HepG2 (cell line): ENCODE results near the gene TBC1D5. TPM values are rescaled to one million over a fixed set of nuclear protein-coding genes. Genes with fewer than 3 reads are reported as not detected.
A peak's percentile ranks its signal among the peaks of the same experiment; 100 is the strongest.

Source experiments
- FOSL2 ChIP-seq: sonication (generic); formaldehyde crosslinking; IDR thresholded peaks from 2 replicates; pipeline ENCODE4 v1.4.0; 2020; ENCODE audit warnings: missing genetic modification reagents
- FOXP4 ChIP-seq: sonication (generic); formaldehyde crosslinking; IDR thresholded peaks from 2 replicates; pipeline ENCODE4 v1.4.0; 2020; ENCODE audit warnings: missing genetic modification reagents
- GTF2F1 ChIP-seq: fragments of 150-350 bp; IDR thresholded peaks from 2 replicates; pipeline ENCODE4 v1.6.1; 2014; ENCODE audit warnings: low read length
- KLF13 ChIP-seq: sonication (generic); formaldehyde crosslinking; IDR thresholded peaks from 2 replicates; pipeline ENCODE4 v1.4.0; 2020; ENCODE audit warnings: mild to moderate bottlenecking, missing genetic modification reagents
- NFKBIZ ChIP-seq: IDR thresholded peaks from 2 replicates; pipeline ENCODE4 v1.6.1; 2018; ENCODE audit warnings: missing genetic modification reagents, missing compliant biosample characterization
- POLR2A ChIP-seq, 2 experiments: IDR thresholded peaks; 2 replicates each; pipeline ENCODE4 v1.6.1; 2011; ENCODE audit warnings: low read depth in 2 of 2, low read length in 2 of 2, mild to moderate bottlenecking in 1 of 2, moderate library complexity in 1 of 2; ENCODE audit not compliant: insufficient read depth in 1 of 2
- TAF1 ChIP-seq: sonication (generic); formaldehyde crosslinking; IDR thresholded peaks from 2 replicates; pipeline ENCODE4 v1.4.0; 2020; ENCODE audit warnings: missing genetic modification reagents
- TEAD3 ChIP-seq: optimal IDR thresholded peaks from 2 replicates; pipeline ENCODE3; 2016; ENCODE audit warnings: borderline replicate concordance
- ZNF234 ChIP-seq: sonication (generic); formaldehyde crosslinking; conservative IDR thresholded peaks from 2 replicates; pipeline ENCODE4 v1.5.1; 2020; ENCODE audit warnings: mild to moderate bottlenecking, missing genetic modification reagents
- ZNF292 ChIP-seq: sonication (generic); formaldehyde crosslinking; IDR thresholded peaks from 2 replicates; pipeline ENCODE4 v1.8.1; 2022; ENCODE audit warnings: mild to moderate bottlenecking, low read depth, missing genetic modification reagents, borderline replicate concordance
- ZNF468 ChIP-seq: sonication (generic); formaldehyde crosslinking; IDR thresholded peaks from 2 replicates; pipeline ENCODE4 v1.8.0; 2022; ENCODE audit warnings: mild to moderate bottlenecking, moderate library complexity, missing genetic modification reagents
- ZNF644 ChIP-seq: IDR thresholded peaks from 2 replicates; pipeline ENCODE4 v1.6.1; 2016; ENCODE audit warnings: low read depth
- ZSCAN29 ChIP-seq: sonication (generic); formaldehyde crosslinking; conservative IDR thresholded peaks from 2 replicates; pipeline ENCODE4 v1.4.0; 2020; ENCODE audit warnings: mild to moderate bottlenecking, missing genetic modification reagents
- polyA plus RNA-seq, 8 experiments: library from polyadenylated mRNA; depleted of rRNA in 3 of 8; stranded (reverse) in 7 of 8; unstranded in 1 of 8; fragments of >200 nt; fragmentation: Illumina TruSeq in 4 of 8; extraction: Trizol in 4 of 8; gene quantifications; 2 replicates each; pipeline versions ENCODE4 v1.2.1 to v1.2.3, GENCODE V29; 2011 to 2016; ENCODE audit warnings: low read depth in 4 of 8, missing spikeins in 1 of 8, mixed read lengths in 1 of 8; ENCODE audit not compliant: insufficient read depth in 1 of 8
- total RNA-seq, 5 experiments: library from RNA; depleted of rRNA; stranded (reverse); fragments of >200 nt; fragmentation: Illumina TruSeq; extraction: Trizol; gene quantifications; 2 replicates each; pipeline ENCODE4 v1.2.3, GENCODE V29; 2016; ENCODE audit warnings: low read depth in 1 of 5
- TF ChIP-seq, protein P1 (sequence below): sonication (generic); formaldehyde crosslinking; IDR thresholded peaks from 2 replicates; pipeline ENCODE4 v1.4.0; 2020; ENCODE audit warnings: mild to moderate bottlenecking, missing genetic modification reagents
- TF ChIP-seq, protein P2 (sequence below): sonication (generic); formaldehyde crosslinking; IDR thresholded peaks from 2 replicates; pipeline ENCODE4 v1.8.1; 2023; ENCODE audit warnings: mild to moderate bottlenecking, inconsistent platforms, moderate library complexity, missing genetic modification reagents, borderline replicate concordance
- TF ChIP-seq, protein P3 (sequence below): sonication (generic); formaldehyde crosslinking; IDR thresholded peaks from 2 replicates; pipeline ENCODE4 v1.4.0; 2020; ENCODE audit warnings: missing genetic modification reagents, mild to moderate bottlenecking, borderline replicate concordance
- TF ChIP-seq, protein P4 (sequence below): IDR thresholded peaks from 2 replicates; pipeline ENCODE4 v1.6.1; 2016; ENCODE audit warnings: control low read depth
- TF ChIP-seq, protein P5 (sequence below): sonication (generic); formaldehyde crosslinking; IDR thresholded peaks from 2 replicates; pipeline ENCODE4 v1.5.0; 2020; ENCODE audit warnings: missing genetic modification reagents

TBC1D5 gene
- total and polyA plus RNA-seq, 2 of the 13 experiments (the other 11 are each of a cell fraction or from before 2014, with no cell fraction given): 19.2 to 33.3 TPM

GRCh38 chr3:17740721-17741141, 1.7 kb downstream of the TBC1D5 start (continued):
- TF ChIP-seq ZNF292 (CRISPR knock-in tag) (peak; percentile 78; the same call in 1 of the 2 replicates), ZSCAN29 (CRISPR knock-in tag) (no peak), ZNF234 (CRISPR knock-in tag) (no peak), GTF2F1 (no peak), TEAD3 (CRISPR knock-in tag) (peak; percentile 91), ZNF468 (CRISPR knock-in tag) (no peak), ZNF644 (CRISPR knock-in tag) (peak; percentile 34; the same call in 1 of the 2 replicates), FOXP4 (CRISPR knock-in tag) (no peak), FOSL2 (CRISPR knock-in tag) (peak; percentile 44), NFKBIZ (no peak), KLF13 (CRISPR knock-in tag) (no peak), POLR2A (IDR thresholded peaks at IDR 0.05; ENCODE audit: insufficient read depth in 1 of 2, low read depth in 2 of 2, low read length in 2 of 2) (peak; percentile 47 to 86; a peak in 3 of 4 replicates), TAF1 (peak; percentile 52; the same call in 1 of the 2 replicates)
- TF ChIP-seq, protein P1, sequence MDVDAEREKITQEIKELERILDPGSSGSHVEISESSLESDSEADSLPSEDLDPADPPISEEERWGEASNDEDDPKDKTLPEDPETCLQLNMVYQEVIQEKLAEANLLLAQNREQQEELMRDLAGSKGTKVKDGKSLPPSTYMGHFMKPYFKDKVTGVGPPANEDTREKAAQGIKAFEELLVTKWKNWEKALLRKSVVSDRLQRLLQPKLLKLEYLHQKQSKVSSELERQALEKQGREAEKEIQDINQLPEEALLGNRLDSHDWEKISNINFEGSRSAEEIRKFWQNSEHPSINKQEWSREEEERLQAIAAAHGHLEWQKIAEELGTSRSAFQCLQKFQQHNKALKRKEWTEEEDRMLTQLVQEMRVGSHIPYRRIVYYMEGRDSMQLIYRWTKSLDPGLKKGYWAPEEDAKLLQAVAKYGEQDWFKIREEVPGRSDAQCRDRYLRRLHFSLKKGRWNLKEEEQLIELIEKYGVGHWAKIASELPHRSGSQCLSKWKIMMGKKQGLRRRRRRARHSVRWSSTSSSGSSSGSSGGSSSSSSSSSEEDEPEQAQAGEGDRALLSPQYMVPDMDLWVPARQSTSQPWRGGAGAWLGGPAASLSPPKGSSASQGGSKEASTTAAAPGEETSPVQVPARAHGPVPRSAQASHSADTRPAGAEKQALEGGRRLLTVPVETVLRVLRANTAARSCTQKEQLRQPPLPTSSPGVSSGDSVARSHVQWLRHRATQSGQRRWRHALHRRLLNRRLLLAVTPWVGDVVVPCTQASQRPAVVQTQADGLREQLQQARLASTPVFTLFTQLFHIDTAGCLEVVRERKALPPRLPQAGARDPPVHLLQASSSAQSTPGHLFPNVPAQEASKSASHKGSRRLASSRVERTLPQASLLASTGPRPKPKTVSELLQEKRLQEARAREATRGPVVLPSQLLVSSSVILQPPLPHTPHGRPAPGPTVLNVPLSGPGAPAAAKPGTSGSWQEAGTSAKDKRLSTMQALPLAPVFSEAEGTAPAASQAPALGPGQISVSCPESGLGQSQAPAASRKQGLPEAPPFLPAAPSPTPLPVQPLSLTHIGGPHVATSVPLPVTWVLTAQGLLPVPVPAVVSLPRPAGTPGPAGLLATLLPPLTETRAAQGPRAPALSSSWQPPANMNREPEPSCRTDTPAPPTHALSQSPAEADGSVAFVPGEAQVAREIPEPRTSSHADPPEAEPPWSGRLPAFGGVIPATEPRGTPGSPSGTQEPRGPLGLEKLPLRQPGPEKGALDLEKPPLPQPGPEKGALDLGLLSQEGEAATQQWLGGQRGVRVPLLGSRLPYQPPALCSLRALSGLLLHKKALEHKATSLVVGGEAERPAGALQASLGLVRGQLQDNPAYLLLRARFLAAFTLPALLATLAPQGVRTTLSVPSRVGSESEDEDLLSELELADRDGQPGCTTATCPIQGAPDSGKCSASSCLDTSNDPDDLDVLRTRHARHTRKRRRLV (CRISPR knock-in tag): no peak
- TF ChIP-seq, protein P2, sequence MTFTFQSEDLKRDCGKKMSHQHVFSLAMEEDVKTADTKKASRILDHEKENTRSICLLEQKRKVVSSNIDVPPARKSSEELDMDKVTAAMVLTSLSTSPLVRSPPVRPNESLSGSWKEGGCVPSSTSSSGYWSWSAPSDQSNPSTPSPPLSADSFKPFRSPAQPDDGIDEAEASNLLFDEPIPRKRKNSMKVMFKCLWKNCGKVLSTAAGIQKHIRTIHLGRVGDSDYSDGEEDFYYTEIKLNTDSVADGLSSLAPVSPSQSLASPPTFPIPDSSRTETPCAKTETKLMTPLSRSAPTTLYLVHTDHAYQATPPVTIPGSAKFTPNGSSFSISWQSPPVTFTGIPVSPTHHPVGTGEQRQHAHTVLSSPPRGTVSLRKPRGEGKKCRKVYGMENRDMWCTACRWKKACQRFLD: no peak
- TF ChIP-seq, protein P3, sequence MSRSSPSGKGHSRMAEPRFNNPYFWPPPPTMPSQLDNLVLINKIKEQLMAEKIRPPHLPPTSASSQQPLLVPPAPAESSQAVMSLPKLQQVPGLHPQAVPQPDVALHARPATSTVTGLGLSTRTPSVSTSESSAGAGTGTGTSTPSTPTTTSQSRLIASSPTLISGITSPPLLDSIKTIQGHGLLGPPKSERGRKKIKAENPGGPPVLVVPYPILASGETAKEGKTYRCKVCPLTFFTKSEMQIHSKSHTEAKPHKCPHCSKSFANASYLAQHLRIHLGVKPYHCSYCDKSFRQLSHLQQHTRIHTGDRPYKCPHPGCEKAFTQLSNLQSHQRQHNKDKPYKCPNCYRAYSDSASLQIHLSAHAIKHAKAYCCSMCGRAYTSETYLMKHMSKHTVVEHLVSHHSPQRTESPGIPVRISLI (CRISPR knock-in tag): no peak
- TF ChIP-seq, protein P4, sequence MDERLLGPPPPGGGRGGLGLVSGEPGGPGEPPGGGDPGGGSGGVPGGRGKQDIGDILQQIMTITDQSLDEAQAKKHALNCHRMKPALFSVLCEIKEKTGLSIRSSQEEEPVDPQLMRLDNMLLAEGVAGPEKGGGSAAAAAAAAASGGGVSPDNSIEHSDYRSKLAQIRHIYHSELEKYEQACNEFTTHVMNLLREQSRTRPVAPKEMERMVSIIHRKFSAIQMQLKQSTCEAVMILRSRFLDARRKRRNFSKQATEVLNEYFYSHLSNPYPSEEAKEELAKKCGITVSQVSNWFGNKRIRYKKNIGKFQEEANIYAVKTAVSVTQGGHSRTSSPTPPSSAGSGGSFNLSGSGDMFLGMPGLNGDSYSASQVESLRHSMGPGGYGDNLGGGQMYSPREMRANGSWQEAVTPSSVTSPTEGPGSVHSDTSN (CRISPR knock-in tag): no peak
- TF ChIP-seq, protein P5, sequence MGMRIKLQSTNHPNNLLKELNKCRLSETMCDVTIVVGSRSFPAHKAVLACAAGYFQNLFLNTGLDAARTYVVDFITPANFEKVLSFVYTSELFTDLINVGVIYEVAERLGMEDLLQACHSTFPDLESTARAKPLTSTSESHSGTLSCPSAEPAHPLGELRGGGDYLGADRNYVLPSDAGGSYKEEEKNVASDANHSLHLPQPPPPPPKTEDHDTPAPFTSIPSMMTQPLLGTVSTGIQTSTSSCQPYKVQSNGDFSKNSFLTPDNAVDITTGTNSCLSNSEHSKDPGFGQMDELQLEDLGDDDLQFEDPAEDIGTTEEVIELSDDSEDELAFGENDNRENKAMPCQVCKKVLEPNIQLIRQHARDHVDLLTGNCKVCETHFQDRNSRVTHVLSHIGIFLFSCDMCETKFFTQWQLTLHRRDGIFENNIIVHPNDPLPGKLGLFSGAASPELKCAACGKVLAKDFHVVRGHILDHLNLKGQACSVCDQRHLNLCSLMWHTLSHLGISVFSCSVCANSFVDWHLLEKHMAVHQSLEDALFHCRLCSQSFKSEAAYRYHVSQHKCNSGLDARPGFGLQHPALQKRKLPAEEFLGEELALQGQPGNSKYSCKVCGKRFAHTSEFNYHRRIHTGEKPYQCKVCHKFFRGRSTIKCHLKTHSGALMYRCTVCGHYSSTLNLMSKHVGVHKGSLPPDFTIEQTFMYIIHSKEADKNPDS (CRISPR knock-in tag): no peak
